GM21528 (cell line): ENCODE measurements around the gene GYS2.

ENCODE experiments used
- ATAC-seq: cut with Tn5 transposase; IDR thresholded peaks from one replicate; pipeline ENCODE4 v1.9.1; 2021; ENCODE audit warnings: mild to moderate bottlenecking, moderate library complexity; ENCODE audit not compliant: unreplicated experiment, low FRiP score

Gene GYS2

DNA sequence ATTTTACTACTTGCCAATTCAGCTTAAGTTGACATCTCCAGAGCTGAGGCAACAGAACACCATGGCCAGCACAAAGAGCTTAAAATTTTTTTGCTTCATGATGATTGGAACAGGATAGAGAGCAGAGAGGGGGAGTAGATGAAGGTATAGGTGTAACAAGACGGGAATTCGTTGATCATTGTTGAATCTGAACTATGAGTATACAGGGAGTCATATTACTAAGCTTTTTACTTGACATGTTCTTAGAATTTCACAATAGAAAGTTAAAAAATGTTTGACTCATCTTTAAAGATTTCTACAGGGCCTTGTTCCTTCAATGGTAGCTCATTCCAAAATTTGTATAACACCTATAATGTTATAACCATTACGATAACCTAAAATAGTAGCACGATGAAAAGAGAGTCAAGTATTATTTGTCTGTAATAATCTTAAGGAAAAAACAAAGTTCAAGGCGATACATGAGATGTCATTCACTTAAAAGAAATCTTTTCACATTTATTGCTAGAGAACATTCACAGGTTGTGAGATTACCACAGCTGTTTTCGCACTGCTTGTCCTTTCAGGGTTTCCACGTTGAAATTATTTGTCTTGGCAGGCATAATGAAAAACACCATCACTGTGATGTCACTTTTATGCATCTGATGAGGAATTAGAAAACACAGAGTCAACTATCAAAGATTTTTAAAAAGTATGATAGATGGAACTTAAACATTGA is 44.6 kb downstream of the GYS2 start:
- no peak for ATAC-seq

DNA sequence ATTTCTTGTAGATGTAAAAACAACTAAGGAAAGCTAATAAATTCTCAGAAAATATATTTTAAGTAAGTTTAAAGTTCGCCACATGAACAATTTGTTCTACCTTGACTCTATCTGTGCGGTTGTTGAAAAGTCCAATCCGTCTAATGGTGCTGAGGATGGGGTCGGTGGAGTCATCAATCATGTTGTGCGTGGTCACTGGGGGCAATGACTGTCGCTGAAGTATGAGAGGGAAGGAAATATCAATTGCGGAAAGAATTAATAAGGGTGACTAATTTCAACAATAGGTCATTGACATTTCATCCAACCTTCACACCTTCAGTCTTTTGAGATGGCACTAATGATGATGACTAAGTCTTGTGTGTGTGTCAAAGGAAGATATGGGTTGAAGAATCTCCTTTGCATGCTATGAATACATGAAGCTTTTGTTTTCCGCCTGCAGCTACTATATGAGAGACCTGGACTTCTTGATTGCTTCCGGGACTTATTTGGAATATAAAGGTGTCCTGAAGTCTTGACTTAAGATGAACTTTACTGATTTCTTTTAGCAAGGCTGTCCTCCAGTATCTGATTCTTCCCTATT is 46.5 kb downstream of the GYS2 start:
- ATAC-seq = no peak

DNA sequence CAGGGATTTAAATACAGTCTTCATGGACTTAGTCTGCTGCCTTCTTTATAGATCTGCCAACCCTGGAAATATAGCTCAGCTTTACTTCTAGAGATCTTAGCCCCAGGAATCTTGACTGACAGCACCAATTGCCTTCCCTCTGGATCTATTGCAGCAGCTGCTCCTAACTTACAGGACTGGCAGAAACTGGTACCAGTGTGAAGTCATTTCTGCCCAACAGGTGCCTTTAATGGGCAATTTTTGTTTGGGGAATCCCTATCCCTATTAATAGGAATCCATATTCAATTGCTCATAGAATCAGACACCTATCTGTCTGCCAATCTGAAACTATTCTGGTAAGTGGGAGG is 51.3 kb downstream of the GYS2 start:
- no peak for ATAC-seq

DNA sequence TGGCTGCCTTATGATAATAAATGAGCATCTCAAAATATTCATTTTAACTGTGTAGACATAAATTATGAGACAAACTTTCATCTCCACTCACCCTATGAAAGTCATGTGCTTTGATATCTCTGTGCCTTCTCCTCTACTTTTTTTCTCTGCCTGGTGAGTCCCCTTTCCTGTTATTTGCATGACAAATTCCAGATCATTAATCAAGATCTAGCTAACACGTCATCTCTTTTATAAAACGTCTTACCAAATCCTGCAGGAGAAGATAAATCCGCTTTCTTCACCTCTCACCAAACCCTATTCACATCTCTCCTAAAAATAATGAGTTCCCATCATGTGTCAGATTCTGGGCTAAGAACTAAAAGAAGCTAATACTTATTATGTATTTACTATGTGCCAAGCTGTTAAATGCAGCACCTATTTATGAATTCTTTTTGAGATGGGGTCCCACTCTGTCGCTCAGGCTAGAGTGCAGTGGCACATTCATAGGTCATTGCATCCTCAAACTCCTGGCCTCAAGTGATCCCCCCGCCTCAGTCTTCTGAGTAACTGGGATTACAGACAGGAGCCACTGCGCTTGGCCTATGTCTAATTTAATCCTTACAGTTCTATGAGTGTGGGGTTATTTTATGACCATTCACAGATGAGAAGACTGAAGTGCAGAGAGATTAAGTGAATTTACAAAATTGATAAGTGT is 51.9 kb downstream of the GYS2 start:
- ATAC-seq = no peak

DNA sequence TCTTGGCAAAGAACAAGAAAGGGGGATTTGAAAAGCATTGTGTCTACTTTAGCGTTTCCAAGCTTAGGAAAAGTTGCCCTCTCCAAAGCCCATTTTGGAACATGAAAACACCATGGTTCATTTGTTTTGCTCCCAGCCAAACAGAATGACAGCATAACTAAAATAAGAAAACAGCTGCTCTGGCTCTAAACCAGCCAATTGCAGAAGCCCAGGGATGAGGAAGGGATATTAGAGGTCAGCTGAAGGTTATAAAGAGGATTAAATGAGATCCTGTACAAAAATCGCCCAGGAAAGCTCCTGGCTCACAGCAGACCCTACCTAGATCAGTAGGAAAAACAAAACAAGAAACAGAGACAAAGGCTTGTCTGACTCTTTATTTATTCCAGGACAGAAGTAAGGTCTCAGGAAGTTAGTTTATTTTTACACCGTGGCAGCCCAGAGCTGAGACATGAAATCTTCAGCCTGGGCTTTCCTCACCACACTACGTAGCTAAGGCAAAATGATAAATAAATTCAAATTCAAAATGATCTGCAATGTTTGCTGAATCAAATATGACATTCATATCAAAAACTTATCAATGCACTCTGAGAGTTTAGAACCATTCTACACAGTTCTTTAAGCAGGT is 52.7 kb downstream of the GYS2 start:
- no peak for ATAC-seq

DNA sequence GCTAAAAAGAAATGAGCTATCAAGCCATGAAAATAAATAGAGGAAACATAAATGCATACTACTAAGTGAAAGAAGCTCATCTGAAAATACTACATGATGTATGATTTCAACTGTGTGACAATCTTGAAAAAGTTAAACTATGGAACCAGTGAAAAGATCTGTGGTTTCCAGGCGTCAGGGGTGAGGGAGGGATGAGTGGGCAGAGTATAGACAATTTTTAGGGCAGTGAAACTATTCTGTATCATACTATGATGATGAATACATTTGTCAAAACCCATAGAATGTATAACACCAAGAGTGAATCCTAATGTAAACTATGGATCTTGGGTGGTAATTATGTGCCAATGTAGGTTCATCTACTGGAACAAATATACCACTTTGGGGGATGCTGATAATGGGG is 57.2 kb downstream of the GYS2 start:
- ATAC-seq = no peak

DNA sequence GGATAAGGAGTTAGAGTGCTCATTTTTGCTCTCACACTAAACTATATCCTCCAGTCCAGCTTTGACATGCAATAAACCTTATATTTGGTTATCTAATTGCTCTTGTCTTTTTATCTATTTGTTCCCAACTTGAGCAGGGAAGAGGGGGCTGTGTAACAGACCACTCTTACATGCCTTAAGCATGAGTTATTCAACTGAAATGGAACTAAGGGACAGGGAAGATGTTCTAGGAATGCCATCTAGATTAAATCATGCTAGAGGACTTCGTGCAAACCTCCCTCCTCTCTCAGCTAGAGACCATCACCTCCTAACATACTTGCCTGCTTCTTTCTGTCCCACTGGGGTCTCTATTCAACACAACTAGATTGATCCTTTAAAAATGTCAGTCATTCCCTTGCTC is 57.9 kb downstream of the GYS2 start:
- ATAC-seq = no peak

DNA sequence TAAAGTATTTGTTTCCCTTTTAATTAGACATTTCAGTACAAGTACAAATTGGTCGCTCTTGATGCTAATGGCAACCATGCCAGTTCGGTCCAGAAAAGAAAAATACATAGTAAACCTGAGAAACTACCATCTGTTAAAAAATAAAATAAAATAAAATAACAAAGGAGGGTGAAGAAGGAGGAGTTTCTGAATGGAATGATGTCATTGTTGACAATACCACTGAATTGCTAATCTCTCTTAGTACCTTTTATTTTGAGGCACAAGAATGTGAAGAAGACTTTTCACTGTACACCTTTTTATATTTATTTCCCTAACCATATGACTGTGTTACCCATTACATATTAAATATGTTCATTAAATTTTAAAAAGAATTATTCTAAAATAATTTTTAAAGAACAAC is 59.1 kb downstream of the GYS2 start:
- ATAC-seq = no peak

DNA sequence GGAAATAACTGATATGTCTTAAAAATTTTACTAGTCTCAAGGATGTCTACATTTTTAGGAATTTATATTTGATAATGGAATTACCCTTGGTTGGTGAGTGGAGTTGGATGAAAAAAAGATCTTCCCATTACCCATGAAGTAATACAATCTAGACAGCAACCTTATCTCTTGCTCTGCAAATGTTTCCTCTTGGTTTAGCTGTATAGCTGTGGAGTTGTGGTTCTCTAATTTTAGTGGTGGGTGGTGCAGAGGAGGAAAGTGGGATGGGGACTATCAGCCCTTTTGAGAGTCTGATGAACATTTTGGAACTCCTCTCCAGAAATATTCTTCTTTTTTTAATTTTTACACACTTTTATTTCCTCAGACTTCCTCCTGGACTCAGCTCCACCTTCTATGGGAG is 61.5 kb downstream of the GYS2 start:
- no peak for ATAC-seq

DNA sequence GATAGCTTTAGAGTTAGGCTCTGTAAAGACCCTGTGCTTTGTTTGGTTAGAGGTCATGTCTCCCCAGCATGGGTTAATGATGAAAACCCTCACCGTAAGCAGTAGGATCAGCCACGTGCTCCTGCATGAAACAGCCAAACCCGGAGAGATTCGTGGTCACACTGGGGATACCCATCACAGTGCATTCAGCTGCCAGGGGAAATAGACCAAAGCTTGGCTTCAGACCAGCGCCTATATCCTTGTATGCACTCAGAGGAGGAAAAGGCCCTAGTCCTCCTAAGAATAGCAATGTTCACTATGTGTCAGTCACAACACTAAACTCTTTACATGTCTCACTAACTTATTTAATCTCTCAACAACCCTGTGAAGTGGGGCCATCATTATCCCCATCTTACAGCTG is 62.2 kb downstream of the GYS2 start:
- no peak for ATAC-seq

DNA sequence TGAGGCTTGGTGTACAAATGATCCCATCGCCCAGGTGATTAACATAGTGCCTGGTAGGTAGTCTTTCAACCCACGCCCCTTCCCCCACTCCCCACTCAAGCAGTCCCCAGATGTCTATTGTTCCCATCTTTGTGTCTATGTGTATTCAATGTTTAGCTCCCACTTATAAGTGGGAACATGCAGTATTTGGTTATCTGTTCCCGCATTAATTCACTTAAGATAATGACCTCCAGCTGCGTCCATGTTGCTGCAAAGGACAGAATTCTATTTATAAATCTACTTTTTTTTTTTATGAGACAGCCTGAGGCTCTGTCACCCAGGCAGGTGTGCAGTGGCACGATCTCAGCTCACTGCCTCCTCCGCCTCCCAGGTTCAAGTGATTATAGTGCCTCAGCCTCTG is 62.9 kb downstream of the GYS2 start:
- no peak for ATAC-seq

DNA sequence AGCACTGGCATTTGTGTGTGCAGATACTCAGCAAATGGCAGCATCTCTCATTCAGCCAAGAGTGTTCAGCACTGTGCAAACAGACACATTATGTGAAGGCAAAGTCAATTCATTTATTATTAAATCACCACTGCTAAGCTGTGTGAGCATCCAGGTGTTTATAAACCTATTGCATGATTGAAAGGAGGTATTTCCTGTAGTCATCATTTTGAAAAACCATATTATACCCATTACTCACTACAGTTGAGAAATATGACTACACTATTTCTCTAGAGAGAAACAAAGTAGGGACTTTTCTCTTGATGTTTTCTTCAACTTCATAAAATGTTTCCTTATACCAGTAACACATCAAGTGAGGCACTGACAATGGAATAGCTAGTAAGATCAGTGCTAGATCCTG is 64.8 kb downstream of the GYS2 start:
- no peak for ATAC-seq

DNA sequence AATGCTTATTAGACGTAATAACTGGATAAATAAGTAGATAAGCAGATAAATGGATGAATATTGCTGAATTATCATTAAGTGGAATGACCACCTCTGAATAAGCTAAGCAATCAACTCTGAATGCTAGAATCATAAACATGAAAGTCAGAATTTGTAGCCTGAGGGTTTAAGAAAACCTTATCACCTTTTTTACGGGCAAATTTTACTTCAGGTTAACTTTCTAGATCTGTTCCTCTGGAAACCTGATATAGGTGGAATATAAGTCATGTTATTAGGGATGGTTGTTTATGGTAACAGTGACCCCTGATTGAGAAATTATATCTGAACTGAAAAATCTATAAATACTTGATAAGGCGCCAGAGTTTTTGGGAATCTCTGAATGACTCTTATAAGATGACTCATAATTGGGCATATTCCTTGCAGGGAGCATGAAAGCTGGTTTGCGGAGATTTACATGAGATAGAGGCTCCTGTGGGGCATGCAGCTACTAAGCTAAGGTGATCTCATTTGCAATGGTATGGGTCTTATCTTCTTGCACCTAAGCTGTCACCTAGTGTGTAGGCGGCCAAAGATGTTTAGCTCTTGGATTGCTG is 66.5 kb downstream of the GYS2 start:
- ATAC-seq = no peak

DNA sequence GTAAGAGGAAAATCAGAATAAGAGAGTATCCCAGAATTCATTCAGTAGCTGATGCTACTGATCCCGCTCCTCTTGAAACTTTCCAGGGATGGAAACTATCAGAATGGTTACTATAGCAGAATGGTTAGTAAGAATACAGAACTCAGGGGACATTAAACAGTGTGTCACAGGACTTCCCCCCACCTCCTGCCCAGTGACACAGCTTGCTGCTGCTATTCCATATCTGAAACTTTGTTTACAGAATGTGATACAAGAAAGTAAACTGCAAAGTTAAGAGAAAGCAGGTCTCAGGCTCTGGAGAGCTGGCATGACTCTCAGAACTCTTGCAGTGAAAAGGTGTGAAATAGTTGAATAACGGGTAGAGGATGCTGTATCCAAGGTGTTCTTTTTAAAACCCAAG is 75.2 kb downstream of the GYS2 start:
- no peak for ATAC-seq

DNA sequence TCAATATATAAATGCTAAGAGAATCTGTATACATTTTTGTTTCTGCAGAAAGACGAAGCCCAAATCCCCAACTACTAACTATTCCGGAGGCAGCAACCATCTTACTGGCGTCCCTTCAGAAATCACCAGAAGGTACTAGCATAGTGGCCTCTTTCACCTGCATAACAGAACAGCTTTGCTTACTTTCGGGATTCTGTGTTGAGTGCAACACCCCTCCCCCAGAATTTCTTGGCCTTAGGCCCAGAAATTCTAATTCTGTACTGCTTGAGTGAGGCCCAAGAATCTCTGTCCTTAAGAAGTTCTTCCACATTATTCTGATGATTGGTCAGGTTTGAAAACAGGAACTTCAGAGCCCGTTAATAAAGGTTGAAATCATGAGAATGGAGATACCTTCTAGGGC is 75.7 kb downstream of the GYS2 start:
- ATAC-seq = no peak

DNA sequence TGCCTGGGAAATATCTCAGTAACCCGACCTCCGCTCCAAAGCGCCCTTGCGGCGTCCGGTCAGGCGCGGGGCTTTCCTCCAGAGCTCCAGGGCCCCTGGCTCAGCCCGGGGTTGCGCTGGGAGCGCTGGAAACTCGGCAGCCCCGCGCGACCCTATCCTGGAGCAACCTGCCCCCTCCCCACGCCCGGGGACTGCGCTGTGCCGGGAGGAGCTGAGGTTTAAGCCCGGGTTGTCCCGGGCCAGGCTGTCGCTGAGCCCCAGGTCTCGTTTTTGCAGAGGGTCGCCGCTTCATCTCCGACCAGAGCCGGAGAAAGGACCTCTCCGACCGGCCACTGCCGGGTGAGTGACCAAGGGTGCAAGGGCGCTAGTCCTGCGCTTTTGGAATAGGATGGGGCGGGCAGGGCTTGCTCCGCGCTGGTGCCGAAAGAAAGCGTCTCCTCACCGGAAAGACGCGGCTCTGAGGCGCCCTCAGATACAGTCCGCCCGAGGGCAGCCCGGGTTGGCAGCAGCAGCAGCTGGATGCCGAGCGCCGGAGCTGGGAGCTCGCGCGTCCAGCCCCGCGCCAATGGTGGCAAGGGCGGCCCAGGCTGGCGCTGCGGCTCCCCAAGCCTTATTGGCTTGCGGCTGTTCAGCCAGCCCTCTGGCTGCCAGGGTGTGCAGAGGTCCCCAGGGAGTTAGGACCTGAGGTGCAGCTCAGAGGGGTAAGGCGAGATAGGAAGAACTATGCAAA is 77.0 kb downstream of the GYS2 start:
- peak; percentile 94 for ATAC-seq

DNA sequence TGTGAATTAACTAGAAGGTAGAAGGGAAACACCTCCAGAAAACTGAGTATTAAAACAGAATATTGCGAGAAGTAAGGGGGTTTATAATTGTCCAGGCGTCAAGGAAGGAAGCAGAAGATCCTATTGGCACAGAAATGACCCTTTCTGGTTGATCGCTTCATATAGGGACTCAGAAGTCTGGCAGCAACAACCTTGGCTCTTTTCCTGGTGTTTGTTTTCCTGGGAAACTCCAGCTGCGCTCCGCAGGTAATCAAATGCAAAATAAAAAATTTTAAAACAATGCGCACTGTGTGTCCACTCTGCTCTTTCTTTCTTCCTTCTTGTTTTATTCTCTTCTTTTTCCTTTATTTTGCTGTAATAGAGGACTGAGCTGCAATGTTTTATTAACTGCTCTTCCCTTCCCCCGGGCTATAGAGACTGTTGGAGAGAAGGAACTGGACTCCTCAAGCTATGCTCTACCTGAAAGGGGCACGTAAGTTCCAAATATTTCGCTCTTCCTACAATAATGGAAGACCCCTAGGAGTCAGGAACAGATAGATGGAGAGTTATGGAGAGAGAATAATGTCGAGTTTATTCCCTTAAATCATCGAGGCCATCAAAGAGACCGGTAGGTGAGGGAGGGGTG is 77.8 kb downstream of the GYS2 start:
- ATAC-seq = no peak

DNA sequence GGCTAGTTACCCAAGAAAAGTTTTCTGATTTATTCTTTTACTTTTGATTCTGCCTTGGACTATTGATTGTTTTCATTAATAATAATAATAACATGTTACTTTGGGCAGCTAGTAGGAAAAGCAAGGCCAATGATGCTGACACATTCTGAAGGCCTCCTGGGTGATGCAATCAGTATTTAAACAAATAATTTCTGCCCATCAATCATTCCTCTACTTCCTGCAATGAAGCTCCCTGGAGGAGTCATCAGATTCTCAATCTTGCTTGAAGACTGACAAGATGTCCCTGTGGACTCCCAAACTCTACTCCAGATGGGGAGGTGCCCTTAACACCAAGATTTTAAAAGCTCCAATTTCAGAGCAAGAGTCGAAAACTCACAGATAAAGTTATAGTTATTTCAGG is 78.6 kb downstream of the GYS2 start, which contains the start of gene SPX:
TSS of gene SPX (plus strand) at position 244 of the 400 bp plus-strand sequence. CDS start 177 bp downstream, outside the sequence.
- ATAC-seq = no peak

DNA sequence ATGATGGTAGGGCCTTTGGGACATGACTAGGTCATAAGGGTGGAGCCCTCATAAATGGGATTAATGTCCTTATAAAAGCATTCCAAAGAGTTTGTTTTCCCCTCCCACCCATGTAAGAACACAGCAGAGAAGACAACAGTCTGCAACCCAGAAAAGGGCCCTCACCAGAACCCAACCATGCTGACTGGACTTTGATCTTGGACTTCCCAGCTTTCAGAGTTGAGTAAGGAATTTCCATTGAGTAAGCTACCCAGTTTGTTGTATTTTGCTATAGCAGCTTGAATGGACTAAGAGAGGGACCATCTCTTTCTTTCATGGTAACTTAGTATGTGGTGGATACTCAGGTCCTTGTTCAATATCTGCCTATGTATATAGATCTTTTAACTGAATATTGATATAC is 81.5 kb downstream of the GYS2 start:
- ATAC-seq = no peak

DNA sequence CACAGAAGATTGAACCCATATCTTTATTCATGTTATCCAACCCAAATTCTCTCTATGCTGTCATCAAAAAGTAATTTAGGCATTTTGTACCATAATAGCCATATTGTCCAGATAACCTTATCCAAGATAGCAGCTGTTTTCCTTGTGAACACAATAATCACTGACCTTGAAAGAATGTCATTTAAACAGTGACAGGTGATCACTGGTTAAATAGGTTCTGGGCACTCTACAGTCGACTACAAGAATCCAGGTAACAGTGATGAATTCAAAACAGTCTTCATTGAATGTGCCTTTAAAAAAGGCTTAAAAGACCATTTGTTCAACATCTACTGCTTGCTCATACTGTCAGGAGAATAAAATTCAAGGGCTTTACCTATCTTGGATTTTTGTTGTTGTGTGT is 83.1 kb downstream of the GYS2 start:
- ATAC-seq = no peak
